Activated T-helper 1 cell treated with Interleukin-2 at 50 U/mL for 16 hours (primary cell): Measurements from ENCODE around the gene STIP1.

Source experiments
- DNase-seq: peaks from one replicate; pipeline ENCODE4 v3.0.0-alpha.2; 2020; ENCODE audit warnings: low read depth

STIP1 gene

DNA sequence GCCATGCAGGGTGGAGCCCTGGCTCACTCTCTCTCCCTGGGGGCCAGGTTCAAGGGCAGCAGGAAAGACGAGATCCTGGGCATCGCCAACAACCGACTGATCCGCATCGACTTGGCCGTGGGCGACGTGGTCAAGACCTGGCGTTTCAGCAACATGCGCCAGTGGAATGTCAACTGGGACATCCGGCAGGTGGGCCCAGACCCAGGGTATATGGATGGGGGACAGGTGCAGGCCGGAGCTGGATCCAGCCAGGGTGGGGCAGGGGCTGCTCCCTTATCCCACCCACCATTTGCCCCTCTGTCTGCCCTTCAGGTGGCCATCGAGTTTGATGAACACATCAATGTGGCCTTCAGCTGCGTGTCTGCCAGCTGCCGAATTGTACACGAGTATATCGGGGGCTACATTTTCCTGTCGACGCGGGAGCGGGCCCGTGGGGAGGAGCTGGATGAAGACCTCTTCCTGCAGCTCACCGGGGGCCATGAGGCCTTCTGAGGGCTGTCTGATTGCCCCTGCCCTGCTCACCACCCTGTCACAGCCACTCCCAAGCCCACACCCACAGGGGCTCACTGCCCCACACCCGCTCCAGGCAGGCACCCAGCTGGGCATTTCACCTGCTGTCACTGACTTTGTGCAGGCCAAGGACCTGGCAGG lies 37.2 kb downstream of the STIP1 start:
- DNase-seq: no peak

DNA sequence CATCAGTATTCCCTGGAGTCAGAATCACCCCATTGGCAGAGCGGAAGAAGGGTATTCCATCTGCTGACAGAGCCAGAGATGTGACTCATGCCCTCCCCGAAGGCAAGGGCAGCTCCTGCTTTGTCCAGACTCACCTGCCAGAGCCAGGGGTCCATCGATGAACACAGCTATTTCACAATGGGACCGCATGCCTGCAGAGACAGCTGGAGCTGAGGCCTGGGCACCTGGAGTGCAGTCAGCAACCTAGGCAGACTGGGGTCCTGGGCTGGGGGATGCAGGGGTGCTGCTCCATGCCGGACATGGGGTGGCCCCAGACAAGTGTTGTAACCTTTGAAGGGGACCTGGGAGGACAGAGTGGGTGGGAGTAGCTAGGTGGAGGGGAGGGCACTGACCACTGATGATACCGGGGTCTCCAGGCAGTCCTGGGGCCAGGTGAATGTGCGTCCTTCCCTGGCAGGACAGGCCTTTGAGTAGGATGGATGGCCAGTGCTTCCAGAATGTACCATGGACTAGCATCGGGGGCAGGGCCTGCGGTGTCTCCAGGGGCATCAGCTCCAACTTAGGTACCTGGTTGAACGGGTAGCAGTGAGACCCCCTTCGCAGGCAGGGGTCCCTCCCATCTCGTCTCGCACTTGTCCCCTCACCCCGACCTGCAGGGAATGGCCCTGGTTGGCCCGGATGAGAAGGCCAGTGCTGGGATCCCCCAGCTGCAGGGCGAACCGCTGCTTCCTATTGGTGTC lies 38.4 kb downstream of the STIP1 start:
- DNase-seq: no peak

DNA sequence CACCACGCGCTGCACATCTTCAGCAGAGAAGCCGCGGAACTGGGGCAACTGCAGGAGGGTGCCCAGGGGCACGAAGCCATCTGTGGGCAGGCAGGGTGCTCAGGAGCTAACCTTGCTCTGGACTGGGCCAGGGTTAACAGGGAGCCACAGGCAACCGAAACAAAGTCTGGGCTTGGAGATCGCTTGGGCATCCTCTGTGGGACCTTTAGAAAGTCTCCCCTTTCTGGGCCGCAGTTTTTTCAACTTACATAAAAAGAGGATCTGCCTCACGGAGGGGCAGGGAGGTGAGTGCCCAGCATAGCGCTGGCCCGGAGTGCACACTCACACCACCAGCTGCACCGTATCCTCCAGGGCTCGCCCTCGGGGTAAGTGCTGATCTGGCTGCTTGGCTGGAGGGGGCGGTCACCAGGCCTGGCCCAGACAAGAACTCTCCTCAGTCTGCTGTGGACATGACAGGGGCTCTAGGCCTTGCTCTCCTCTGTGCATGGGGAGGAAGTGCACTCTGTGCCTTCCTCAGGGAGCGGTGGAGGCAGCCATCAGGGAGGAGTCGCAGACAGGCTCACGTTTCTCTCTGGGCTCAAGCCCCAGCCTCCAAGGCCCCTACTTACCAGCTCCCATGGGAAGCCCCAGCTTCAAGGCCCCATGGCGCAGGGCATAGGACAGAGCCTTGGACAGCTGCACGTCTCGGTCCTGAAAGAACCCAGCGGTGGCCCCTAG lies 39.1 kb downstream of the STIP1 start:
- DNase-seq: no peak

DNA sequence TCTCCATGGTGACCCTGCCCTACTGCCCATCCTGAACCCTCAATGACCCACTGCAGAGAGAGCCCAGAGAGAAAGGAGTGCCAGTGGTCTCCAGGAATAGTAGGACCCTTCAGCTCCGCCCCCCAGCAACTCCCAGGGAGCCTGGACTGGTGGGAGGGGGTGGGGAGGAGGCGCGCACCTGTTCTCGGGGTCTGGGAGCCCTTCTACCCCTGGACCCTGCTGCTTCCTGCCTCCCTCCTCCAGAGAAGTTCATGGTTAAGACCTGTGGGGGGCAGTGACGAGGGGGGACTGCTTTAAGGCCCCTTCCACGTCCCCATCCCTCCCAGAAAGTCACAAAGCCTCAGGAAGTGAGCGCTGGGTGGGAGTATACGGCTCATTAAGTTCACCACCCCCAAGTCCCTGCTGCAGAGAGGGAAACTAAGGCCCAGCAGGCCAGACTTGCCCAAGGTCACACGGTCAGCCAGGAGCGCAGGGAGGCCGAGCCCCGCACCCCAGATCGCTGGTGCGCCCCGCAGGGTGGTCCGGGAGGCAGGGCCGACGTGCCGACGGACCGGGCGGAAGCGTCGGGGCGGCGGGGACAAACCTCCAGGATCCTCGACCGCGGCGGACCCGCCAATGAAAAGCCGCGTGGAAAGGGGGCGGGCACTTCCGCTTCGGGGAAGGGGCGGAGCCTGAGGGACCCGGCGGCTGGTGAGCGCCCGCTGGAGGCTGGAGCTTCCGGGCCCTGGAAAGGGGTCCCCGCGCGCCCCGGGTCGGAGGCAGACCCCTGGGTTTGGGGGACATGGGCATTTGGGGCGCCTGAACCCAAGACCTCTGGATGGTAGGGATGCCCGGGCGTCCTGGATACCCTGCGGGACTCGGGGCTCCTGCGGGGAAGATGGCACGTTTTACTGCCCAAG lies 39.9 kb downstream of the STIP1 start, which contains the start of the genes NUDT22 and TRPT1:
NUDT22 (plus strand) TSS at position 667 of the 899 bp plus-strand sequence. CDS start 379 bp downstream, outside the sequence.
TRPT1 (minus strand) TSS at position 579 of the 899 bp plus-strand sequence; CDS start at position 253, 326 bp downstream.
- DNase-seq: peak; percentile 89

DNA sequence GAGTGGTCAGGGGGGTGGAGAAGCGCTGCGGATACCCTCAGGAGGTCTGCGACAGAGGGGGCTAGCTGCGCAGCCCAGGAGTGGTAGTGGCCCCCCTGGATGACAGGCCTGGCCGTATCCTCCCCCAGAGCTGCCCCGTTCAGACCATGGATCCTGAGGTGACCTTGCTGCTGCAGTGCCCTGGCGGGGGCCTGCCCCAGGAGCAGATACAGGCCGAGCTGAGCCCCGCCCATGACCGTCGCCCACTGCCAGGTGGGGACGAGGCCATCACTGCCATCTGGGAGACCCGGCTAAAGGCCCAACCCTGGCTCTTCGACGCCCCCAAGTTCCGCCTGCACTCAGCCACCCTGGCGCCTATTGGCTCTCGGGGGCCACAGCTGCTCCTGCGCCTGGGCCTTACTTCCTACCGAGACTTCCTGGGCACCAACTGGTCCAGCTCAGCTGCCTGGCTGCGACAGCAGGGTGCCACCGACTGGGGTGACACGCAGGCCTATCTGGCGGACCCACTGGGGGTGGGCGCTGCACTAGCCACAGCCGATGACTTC lies 40.6 kb downstream of the STIP1 start:
- no peak for DNase-seq

DNA sequence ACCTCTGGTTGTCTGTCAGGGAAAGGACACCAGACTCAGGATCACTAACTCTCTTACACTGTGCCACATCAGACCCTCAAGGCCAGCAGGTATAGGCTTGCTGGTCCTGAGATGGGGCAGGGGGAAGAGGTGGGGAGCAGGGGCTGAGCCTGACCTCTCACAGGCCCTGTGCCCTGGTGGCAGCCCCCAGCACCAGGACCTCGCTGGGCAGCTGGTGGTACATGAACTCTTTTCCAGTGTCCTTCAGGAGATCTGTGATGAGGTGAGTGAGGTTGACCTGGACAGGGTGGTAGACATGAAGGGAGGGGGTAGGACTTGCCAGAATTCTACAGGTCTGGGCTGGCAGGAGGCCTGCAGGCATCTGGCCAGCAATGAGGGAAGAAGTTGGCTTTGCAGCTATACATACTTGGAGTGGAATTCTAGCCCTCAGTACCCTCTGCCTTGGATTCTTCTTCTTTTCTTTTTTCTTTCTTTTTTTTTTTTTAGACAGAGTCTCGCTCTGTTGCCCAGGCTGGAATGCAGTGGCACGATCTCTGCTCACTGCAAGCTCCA lies 41.5 kb downstream of the STIP1 start:
- no peak for DNase-seq

DNA sequence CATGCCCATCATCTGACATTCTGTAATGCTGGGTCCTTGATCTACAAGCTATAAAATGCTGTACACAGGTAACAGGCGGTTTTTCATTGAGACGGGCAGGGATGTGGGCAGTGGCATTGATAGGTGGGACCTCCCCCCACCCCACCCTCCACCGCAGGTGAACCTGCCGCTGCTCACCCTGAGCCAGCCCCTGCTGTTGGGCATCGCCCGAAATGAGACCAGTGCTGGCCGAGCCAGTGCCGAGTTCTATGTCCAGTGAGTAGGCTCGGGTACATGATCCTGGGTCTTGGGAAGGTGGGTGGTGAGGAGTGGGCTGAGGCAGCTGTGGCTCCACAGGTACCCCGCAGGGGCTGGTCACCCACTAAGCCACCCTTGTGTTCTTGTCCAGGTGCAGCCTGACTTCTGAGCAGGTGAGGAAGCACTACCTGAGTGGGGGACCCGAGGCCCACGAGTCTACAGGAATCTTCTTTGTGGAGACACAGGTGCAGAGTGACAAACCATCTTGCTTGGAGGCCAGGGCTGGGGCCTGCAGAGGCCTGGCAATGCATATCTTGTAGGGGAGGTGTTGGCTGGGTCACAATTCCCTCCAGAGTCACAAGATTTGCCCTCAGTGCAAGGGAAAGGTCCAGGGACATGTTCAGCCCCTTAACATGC lies 43.2 kb downstream of the STIP1 start:
- DNase-seq: no peak

DNA sequence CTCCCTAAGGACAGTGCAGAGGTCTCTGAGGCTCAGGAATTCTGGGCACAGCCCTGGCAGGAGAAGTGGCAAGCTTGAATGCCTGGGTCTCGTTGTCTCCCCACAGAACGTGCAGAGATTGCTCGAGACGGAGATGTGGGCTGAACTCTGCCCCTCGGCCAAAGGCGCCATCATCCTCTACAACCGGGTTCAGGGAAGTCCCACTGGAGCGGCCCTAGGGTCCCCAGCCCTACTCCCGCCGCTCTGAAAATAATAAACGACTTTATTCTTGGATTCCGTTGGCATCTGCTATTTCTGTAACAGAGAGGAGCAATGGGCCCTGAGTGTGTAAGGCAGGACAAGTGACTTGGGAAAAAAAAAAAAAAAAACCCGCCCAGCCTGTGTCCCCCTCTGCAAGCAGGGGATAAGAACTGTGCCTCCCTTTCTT lies 43.8 kb downstream of the STIP1 start:
- DNase-seq: no peak

DNA sequence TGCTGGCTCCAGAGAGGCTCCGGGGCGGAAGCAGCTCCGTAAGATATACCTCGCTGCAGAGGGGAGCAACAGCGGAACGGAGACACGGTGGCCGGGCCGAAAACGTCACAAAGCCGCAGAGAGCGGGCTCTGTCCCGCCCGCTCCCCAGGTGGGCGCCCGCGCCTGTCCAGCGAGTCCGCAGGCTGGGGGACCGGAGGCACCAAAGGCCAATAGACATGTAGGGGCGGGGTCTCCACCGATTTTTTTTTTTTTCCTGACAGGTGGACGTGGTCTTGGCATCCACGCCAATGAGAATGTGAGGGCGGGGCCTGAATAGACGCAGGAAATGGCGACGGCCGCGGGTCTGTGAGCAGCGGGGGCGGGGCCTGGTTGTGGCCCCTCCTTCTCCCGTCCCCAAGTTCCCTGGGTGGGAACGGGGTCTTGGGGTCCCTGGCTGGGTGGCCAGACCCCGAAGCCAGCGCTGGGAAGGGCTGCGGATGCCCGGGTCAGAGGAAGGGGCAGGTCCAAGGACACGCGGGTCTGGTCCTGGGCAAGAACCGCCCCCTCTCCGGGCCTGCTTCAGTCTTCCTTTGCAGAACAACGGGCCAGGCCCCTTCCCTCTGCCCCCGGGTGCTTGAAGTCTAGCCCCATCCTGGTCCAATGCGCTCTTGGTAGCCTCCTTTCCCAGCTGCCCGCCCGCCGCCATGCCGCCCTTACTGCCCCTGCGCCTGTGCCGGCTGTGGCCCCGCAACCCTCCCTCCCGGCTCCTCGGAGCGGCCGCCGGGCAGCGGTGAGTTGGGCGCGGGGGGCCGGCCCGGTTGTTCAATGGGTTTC lies 44.4 kb downstream of the STIP1 start, which contains the start of gene DNAJC4:
DNAJC4 (plus strand) TSS at position 378 of the 814 bp plus-strand sequence; CDS start at position 685, 307 bp downstream.
- DNase-seq: peak; percentile 78

DNA sequence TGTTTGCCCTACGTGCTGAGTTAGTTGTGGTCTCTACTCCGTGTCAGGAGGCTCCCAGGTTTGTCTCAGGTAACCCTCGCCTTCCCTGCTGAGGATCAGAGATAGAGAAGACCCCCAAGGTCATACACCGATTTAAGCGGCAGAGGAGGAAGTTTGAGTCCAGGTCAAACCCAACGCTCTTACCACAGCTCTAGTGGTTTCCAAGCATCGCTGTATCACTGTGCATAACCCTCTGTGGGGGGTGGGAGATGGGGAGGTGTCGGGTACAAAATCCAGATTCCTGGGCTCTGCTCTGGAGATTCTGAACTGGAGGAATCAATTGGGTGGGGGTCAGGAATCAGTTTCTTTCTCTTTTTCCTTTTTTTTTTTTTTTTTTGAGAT lies 45.0 kb downstream of the STIP1 start:
- DNase-seq: no peak

DNA sequence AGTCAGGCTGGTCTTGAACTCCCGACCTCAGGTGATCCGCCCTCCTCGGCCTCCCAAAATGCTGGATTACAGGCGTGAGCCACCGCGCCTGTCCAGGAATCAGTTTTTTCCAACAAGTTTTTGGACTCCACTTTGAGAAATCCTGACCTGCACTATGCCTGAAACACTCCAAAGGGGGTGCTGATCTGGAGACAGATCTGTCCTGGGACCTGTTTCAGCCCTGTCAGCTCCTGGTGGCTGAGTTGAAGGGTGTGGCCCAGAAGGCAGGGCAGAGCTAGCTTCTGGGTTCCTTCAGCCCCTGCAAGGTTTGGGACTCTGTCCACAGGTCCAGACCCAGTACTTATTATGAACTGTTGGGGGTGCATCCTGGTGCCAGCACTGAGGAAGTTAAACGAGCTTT lies 45.6 kb downstream of the STIP1 start:
- no peak for DNase-seq

DNA sequence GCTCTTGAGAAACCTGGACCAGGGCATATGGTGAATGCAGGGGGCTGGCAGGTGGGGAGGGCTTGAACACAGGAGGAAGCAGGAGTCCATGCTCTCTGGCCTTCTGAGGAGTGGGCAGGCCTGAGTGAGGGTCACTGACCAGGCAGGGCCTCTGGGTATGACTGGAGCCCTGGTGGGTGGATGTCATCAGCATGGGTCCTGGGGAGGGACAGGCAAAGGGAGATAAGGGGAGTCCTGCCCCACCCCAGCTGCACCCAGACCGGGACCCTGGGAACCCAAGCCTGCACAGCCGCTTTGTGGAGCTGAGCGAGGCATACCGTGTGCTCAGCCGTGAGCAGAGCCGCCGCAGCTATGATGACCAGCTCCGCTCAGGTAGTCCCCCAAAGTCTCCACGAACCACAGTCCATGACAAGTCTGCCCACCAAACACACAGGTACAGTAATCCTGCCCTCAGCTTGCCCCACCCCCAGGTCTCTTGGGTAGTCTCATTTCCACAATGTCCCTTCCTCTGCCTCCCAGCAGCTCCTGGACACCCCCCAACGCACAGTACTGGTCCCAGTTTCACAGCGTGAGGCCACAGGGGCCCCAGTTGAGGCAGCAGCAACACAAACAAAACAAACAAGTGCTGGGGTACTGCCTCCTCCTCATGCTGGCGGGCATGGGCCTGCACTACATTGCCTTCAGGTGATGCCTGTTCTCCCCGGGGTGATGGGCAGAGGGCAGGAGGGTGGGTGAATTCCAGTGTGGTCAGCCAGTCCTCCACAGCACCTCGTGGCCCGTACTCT lies 46.4 kb downstream of the STIP1 start:
- DNase-seq: no peak

DNA sequence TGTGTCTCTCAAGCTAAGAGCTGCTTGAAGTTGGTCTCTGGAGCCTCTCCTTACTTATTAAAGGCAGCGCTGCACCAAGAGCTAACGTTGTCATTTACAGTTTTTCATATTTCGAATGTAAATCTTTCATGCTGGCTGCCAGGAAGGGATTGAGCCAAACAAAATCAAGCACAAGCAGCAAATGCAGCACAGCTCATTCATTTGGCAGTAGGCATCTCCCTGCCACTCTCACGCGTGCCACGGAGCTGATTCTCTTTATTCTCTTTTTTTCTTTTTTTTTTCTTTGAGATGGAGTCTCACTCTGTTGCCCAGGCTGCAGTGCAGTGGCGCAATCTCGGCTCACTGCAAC lies 47.0 kb downstream of the STIP1 start:
- no peak for DNase-seq

DNA sequence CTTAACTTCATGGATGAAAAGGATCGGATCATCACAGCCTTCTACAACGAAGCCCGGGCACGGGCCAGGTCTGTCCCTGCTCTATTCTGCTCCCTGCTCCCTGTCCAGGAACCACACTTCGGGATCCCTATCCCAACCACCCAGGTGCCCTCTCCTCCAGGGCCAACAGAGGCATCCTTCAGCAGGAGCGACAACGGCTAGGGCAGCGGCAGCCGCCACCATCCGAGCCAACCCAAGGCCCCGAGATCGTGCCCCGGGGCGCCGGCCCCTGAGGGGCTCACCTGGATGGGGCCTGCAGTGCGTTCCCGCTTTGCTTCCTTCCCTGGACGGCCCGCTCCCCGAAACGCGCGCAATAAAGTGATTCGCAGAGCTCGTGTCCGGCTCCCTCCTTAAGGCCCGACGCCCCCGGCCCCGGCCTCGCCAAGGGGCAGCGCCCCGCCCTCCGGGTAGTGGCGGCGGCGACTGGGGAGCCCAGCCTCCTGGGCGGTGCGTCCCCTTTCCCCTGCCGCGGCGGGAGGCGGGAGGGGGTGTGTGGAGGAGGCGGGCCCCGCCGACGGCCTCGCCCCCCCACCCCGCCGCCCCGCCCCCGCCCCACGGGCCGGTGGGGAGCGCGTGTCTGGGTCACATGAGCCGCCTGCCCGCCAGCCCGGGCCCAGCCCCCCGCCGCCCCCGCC lies 48.1 kb downstream of the STIP1 start, which contains the start of gene VEGFB:
VEGFB (plus strand) TSS at position 672 of the 674 bp plus-strand sequence. CDS start 250 bp downstream, outside the sequence.
- DNase-seq: peak; percentile 70

DNA sequence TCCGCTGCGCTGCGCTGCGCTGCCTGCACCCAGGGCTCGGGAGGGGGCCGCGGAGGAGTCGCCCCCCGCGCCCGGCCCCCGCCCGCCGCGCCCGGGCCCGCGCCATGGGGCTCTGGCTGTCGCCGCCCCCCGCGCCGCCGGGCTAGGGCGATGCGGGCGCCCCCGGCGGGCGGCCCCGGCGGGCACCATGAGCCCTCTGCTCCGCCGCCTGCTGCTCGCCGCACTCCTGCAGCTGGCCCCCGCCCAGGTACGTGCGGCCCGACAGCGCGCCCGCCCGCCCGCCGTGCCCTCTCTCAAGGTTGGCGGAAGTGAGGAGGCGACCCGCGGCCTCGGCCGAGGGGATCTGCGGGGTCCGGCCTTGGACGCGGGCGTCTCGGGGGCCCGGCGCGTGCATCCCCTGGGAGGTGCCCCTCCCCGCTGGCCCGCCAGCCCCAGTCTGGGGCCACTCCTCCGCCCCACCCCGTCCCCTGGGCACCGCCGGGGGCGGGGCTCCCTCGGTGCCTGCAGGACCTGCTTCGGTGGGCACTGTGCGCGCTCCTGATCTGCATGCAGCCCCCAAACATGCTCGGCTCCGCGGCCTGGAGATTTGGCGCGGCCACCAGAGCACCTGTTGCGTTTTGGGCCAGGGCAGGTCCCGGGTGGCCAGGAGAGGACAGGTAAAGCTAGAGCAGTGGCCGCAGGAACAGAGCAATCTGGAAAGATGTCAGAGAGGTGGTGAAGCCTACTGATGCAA lies 48.8 kb downstream of the STIP1 start:
- no peak for DNase-seq

DNA sequence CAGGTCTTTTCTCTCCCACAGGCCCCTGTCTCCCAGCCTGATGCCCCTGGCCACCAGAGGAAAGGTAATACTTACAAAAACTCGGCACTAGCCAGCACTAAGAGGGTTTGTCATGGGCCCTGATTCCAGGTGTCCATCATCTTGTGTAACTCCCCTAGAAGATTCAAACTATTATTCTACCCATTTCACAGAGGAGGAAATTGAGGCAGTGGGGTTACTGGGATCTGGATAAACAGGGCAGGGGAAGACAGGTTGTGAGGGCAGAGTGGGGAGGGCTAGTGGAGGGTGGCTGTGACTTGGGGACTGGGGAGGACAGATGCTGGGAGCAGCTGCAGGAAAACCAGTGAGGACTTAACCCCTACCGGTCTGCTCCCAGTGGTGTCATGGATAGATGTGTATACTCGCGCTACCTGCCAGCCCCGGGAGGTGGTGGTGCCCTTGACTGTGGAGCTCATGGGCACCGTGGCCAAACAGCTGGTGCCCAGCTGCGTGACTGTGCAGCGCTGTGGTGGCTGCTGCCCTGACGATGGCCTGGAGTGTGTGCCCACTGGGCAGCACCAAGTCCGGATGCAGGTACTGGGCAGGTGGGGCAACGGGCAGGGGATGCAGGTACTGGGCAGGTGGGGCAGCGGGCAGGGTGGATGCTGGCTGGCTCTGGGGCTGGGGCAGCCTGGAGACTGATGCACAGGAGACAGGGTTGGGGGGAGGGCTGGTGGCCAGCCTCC lies 49.6 kb downstream of the STIP1 start:
- DNase-seq: no peak

DNA sequence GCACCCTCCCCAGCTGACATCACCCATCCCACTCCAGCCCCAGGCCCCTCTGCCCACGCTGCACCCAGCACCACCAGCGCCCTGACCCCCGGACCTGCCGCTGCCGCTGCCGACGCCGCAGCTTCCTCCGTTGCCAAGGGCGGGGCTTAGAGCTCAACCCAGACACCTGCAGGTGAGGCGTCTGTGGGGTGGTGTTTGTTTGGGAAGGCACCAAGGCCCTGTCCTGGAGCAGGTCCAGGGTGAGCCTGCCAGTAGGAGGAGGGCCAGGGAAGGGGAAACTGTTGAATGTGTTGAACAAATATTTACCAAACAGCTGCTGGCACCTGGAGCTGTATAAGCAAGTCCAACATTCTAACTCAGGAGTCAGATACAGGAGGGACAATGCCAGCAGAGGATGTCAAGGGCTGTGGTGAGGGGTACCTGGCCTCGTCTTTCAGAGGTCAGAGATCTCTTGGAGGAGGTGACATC lies 51.5 kb downstream of the STIP1 start:
- no peak for DNase-seq
